H1 (cell line): ENCODE data around the gene DVL1. TPM values are rescaled to one million over a fixed set of nuclear protein-coding genes. Genes with fewer than 3 reads are reported as not detected.

Experiments
- CBX8 ChIP-seq: fragments of 300-800, 300-1000 bp; sonication (generic); IDR thresholded peaks from 2 replicates; pipeline ENCODE4 v1.7.1; 2016; ENCODE audit warnings: low read depth, low read length, borderline replicate concordance
- CEBPB ChIP-seq: IDR thresholded peaks from 2 replicates; pipeline ENCODE4 v1.6.1; 2012; ENCODE audit warnings: low read depth, low read length
- CHD7 ChIP-seq: fragments of 300-600 bp; sonication (generic); IDR thresholded peaks from 2 replicates; pipeline ENCODE4 v1.7.1; 2012; ENCODE audit warnings: low read length, moderate library complexity, mild to moderate bottlenecking, inconsistent platforms; ENCODE audit not compliant: insufficient replicate concordance
- FOSL1 ChIP-seq: IDR thresholded peaks from 2 replicates; pipeline ENCODE4 v1.6.1; 2011; ENCODE audit warnings: mild to moderate bottlenecking, low read depth, low read length, moderate library complexity; ENCODE audit not compliant: insufficient read depth
- GTF2F1 ChIP-seq: IDR thresholded peaks from 2 replicates; pipeline ENCODE4 v1.6.1; 2012; ENCODE audit warnings: low read depth, low read length, improper control_type of control experiment, borderline replicate concordance
- POU5F1 ChIP-seq: IDR thresholded peaks from 2 replicates; pipeline ENCODE4 v1.6.1; 2011; ENCODE audit warnings: low read depth, mild to moderate bottlenecking, low read length, moderate library complexity
- TAF1 ChIP-seq: IDR thresholded peaks from 2 replicates; pipeline ENCODE4 v1.6.1; 2011; ENCODE audit warnings: mild to moderate bottlenecking, low read depth, low read length
- polyA plus RNA-seq, 7 experiments: library from polyadenylated mRNA; depleted of rRNA in 3 of 7; stranded (reverse) in 5 of 7; unstranded in 2 of 7; fragments of >200 nt in 5 of 7; fragments of 200-250 nt in 2 of 7; gene quantifications; 1 replicate in 5 of 7; 2 replicates in 1 of 7; 4 replicates in 1 of 7; pipeline versions ENCODE4 v1.2.1 to v1.2.3, GENCODE V29; 2011 to 2013; ENCODE audit warnings: missing spikeins in 2 of 7, mixed read lengths in 2 of 7
- total RNA-seq: library from RNA; stranded (reverse); fragmentation: NEBNext Ultra II Directional; extraction: Animal tissue kit (Norgen Biotek cat#: 25700); gene quantifications from 2 replicates; pipeline ENCODE4 v1.2.1, GENCODE V29; 2021
- TF ChIP-seq, protein P1 (sequence below), 3 experiments: IDR thresholded peaks; 1 replicate in 2 of 3; 2 replicates in 1 of 3; pipeline versions ENCODE4 v1.5.1 to v1.6.1; 2011; ENCODE audit warnings: low read length in 3 of 3, mild to moderate bottlenecking in 3 of 3, inconsistent platforms in 2 of 3, low read depth in 1 of 3, moderate library complexity in 1 of 3; ENCODE audit not compliant: insufficient read depth in 1 of 3; ENCODE audit errors: control extremely low read depth in 1 of 3
- TF ChIP-seq, protein P2 (sequence below): IDR thresholded peaks from 2 replicates; pipeline ENCODE4 v1.6.1; 2012; ENCODE audit warnings: inconsistent platforms

The DVL1 gene
- total and polyA plus RNA-seq, 2 of the 8 experiments (the other 6 are each of a cell fraction or from before 2014, with no cell fraction given) = 39.4 to 58.9 TPM

DNA sequence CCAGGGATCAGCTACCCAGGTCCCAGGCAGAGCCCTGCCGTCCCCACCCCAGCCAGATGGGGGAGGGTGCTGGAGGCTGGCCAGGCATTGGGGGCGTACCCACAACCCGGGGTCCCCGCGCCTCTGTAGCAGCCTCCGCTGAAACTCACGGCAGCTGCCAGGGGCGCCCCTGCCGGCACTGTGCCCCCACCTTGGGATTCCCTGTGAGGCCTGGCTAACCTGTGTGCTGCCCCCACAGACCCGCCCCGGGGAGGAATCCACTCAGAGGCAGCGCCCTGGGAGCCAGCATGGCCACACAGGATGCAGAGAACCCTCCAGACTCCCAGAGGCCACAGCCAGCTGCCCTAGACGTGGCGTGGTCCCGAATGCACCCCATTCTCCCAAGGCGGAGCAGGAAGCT is 3.8 kb downstream of the DVL1 start (continued):
- no peak for TF ChIP-seq CHD7
- TF ChIP-seq, protein P1, sequence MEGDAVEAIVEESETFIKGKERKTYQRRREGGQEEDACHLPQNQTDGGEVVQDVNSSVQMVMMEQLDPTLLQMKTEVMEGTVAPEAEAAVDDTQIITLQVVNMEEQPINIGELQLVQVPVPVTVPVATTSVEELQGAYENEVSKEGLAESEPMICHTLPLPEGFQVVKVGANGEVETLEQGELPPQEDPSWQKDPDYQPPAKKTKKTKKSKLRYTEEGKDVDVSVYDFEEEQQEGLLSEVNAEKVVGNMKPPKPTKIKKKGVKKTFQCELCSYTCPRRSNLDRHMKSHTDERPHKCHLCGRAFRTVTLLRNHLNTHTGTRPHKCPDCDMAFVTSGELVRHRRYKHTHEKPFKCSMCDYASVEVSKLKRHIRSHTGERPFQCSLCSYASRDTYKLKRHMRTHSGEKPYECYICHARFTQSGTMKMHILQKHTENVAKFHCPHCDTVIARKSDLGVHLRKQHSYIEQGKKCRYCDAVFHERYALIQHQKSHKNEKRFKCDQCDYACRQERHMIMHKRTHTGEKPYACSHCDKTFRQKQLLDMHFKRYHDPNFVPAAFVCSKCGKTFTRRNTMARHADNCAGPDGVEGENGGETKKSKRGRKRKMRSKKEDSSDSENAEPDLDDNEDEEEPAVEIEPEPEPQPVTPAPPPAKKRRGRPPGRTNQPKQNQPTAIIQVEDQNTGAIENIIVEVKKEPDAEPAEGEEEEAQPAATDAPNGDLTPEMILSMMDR (IDR thresholded peaks at IDR 0.05; ENCODE audit: control extremely low read depth in 1 of 3, insufficient read depth in 1 of 3, low read depth in 1 of 3, low read length in 3 of 3) = no peak
- TF ChIP-seq CBX8 = no peak
- no peak for TF ChIP-seq TAF1
- TF ChIP-seq POU5F1 = no peak
- TF ChIP-seq FOSL1 = no peak
- no peak for TF ChIP-seq CEBPB
- TF ChIP-seq, protein P2, sequence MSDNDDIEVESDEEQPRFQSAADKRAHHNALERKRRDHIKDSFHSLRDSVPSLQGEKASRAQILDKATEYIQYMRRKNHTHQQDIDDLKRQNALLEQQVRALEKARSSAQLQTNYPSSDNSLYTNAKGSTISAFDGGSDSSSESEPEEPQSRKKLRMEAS = no peak
- TF ChIP-seq GTF2F1 = no peak
